Stimulated activated CD8-positive, alpha-beta memory T cell treated with anti-CD3 and anti-CD28 coated beads, Interleukin-7, amount 100 ng/mL, for 48 hours (primary cell): Measurements from ENCODE around the gene GALNS.
A peak's percentile ranks its signal among the peaks of the same experiment; 100 is the strongest.

ENCODE experiments used
- DNase-seq, 2 donors: peaks; one replicate each; pipeline ENCODE4 v3.0.0-alpha.2; 2020; ENCODE audit warnings: low read depth in 1 of 2; ENCODE audit errors: extremely low read depth in 1 of 2

GALNS gene

DNA sequence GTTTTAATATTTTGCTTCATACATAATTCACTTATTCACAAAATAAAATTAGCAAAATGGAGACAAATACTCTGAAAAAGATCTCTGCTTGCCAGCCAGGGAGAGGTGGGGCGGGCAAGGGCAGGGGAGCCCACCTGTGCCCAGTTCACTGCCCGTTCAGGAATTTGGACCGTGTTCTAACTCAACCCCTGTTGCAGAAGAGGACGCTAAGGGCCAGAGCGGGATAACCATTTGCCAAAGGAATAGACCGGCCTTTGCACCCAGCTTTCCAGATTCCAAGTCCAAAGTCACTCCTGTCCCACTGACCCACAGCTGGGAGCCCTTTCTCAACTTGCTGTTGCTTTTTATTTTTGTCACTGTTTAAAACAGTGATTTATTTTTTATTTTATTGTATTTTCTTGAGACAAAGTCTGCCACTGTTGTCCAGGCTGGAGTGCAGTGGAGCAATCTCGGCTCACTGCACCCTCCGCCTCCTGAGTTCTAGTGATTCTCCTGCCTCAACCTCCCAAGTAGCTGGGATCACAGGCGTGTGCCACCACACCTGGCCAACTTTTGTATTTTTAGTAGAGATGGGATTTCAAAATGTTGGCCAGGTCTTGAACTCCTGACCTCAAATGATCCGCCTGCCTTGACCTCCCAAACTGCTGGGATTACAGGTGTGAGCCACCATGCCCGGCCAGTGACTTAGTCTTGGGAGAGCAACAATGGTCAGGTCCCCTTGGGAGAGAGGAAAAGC is 69.0 kb downstream of the GALNS start:
- no peak for DNase-seq

DNA sequence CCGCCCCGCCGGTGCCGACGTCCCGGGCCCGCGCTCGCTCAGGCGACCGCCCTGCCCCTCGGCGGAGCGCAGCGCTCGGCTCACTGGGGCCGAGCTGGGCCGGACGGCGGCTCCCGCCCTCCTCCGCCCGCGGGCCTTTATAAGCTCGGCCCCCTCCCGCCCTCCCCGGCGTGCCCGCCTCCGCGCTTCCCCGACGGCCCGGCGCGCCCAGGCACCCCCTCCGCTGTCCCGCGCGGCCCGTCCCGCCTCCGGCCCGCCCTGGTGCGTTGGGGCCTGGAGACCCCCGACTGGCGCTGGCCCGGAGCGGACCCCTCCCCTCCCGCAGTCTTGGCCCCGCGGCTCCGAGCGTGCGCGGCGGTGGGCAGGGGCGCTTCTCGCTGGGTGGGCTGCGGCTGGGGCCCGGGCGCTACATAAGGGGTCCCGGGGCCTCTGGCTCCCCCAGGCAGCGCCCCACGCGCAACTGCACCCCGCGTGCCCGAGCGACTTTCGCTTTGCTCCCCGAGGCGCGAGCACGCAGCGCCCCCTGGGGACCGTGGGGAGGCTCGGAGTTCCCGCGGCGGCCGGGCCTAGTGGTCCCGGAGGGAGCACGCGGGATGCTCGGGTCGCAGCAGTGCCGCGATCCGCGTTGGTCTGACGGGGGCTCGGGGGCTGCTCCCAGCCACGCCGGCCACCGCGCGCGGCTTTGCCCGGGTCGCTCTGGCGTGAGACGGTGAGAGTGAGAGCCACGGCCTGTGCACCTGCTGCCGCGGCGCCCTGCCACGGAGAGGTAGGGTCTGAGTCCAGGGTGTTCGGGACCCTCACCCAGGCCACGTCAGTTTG is 71.4 kb downstream of the GALNS start, which contains the start of gene PIEZO1:
PIEZO1 (minus strand) TSS at position 115 of the 819 bp plus-strand sequence. CDS start 256 bp downstream, outside the sequence.
- DNase-seq = no peak

DNA sequence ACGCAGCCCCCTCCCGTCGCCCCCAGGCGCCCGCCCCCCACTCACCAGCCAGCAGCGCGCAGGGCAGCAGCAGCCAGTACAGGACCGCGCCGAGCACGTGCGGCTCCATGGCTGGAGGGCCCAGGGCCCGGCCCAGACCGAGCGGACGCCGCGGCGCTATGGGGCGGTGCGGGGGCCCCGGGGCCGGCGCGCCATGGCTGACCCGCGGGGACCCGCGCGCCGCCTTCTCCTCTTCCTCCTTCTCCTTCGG is 72.0 kb downstream of the GALNS start:
- DNase-seq = no peak

DNA sequence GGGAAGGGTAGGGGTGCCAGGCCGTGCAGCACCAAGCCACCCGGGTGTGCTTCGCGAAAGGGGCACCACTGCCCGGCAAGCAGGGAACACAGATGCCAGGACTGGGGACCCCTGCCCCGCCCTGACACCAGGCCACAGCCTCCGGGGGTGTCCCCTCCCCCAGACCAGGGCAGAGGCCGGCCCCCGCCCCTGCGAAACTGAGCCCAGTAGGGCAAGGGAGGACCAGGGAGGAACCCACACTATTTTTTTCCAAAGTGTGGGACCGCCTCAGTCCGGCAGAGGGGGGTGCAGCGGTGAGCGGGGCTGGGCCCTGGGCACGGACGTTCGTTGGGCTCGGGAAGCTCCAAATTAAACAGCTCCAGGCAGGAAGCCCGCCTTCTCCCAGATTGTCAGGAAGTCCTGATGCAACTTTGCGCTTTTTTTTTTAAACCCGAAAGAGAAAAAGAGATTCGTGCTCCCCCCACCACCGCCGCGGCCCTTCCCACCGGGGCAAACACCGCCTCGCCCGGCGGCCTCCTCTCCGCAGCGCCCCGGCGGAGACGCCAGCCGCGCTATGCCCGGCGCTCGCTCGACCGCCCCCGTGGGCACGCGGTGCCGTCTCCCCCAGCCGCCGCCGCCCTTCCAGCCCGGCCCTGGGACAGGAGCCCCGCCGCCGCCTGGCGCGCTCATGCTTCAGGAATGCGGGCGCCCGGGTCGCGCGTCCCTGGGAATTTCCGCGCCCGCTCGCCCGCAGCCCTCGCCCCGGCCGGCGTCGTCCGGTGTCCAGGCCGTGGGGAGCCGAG is 72.5 kb downstream of the GALNS start:
- no peak for DNase-seq

DNA sequence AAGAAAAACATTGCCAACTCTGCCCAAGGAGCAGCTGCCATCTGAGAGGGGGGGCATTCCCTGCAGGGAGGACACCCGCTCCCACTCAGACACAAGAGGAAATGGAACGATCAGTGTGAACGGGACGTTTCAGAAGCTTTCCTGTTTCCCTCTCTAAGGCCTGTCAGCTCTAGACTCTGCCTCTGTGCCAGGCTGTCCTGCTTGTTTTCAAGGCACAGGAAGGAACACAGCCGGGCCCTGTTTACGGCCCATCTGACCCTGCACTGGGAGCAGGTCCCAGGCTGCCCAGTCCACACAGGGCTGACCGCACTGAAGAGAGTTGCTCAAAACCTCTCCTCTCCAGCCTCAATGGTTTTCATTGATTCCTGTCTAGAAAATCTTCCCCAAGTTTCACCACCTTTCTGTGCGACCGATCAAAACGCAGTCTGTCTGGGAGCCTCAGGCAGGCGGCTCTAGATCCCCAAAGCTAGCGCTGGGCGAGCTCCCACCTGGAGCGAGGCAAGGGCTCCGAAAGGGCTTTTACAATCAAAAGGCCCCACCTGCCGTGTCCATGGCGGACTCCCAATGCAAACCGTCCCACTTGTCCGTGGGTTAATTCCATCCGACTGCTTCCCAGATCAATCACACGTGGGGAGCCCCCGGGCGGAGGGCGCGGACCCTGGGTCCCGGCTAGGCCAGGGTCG is 73.2 kb downstream of the GALNS start:
- no peak for DNase-seq

DNA sequence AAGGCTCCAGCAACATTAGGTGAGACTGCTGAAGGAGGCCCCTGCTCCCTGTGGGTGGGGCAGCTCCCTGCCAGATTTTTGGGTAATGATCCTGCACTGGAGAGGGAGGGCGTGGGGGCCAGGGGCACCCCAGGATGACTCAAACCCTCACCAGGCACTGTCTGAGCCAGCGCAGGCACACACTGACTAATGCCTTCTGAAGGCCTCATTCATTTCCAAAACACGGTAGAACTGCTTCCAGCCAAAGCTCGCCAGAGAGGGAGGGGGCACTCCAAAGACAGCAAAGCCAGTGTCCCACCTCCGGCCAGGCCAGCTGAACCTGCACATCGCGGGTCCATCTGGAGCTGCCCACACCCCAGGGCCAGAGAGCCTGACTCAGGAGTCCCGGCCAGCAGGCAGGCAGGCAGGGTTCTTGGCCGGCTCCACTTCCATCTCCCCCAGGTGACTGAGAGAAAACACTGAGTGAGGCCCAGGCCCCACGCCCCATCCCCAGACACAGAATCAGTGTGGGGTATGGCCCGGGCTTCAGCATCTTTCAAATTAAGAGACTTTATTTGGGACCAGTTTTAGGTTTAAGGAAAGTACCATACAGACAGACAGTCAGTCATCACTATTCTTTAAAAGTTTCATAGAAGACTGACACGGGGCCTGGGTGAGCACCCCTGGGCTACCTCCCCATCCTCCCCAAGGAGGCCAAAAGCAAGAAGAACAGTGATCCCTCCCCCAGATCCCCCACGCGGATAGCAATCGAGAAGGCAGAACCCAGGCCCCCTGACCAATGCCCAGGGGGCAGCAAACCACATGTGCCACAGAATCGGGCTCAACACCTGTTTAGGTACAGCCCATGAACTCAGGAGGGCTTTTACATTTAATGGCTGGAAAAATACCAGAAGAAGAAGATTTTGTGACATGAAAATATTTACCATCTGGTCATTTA is 74.0 kb downstream of the GALNS start:
- DNase-seq = peak; percentile 56 to 83

DNA sequence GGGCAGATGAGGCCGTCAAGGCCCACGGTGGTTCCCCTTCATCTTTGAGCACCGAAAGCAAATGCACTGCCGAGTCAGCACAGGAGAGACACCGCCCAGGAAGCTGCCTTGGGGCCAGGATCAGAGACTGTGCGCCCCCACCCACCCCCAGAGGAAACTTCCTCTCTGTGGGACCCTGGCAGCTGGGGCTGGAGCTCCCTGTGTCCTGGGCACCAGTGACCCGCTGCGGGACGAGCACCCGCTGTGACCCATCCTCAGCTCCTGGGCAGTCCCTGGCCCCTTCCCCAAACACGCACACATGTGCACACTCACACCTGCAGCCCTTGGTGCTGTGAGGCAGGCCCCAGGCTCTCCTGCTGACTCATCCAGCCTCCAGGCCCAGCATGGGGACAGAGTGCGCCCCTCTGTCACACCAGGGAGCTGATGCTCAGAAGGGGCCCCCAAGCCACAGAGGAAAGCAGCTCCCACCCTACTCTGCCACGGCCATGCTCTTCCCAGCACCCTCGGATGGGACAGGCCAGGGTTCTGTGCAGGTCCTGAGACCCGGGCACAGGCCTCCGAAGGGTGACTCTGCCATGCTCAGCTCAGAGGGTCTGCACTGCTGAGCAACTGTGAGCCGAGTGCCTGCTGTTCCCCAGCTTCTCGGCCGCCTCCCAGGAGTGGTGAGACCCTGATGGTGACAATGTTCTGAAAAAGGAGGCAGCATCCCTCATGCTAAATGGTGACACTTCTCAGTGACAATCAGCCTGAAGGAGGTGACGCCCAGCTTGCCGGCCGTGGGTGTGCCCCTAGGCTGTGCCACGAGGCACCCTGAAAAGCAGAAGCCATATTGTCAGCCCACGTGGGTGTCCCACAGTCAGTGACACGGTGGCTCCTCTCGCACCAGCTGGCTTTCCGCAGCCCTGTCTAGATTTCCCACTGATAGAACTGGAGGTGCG is 75.3 kb downstream of the GALNS start:
- DNase-seq = peak in 1 of 2 donors; percentile 81

DNA sequence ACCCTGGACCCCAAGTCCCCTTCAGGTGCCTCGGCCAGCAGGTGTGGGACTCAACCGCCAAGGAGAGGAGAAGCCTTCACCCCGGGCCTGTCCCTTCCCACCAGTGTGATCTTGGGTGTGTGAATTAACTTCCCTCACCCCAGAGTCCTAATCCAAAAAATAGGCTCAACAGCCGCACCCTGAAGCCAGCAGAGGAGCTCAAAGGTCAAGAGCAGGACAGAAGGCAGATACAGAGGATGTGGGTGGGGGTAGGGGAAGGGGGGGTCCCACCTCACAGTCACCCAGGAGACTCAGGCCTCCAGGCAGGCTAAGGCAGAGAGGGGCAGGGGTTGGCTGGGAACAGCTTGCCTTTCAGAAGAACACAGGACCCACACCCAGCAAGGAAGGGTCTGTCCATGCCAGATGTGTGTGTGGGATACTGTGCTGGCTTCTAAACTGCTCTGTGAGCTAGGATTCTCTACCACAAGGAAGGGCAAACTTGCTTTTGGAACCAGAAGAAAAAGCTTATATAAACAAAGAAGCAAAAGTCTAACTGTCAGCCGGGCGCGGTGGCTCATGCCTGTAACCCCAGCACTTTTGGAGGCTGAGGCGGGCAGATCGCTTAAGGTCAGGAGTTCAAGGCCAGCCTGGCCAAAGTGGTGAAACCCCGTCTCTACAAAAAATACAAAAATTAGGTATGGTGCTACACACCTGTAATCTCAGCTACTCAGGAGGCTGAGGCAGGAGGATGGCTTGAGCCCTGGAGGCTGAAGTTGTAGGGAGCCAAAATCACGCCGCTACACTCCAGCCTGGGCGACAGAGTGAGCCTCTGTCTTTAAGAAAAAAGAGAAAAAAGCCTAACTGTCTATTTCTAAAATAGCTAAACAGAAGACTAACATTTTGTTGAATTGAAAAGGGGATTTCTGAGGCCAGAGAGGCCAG is 76.3 kb downstream of the GALNS start:
- DNase-seq = no peak

DNA sequence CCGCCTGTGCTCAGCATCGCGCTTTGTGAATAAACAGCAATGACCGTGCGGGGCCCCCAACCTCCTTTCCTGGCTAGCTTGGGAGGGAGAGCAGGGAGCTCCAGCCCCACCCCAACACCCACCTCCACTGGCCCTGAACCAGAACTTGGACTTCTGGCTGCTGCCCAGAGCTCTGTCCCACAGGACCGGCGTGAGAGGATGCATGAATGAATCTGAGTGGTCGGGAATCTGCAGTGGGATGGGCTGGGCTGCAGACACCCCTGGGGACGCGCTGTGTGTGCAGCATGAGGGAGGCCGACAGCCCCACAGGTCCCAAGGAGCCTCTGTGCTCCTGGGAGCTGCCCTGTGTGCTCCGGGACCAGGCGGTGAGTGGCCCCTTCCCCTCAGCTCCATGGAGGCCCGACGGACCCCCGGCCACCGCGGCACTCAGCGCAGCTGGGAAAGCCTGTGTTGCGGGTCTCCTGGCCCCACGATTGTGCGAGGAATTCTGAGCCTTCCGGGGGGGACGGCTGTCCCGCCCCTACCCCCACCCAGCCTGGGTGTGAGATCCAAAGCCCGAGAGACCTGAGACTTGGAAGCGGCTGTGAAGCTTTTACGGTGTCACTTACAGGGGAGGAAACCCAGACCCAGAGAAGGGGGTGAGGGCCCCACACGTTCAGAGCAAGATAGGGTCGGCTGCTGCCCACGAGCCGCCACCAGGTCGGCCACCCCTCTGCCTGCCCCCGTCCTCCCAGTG is 77.2 kb downstream of the GALNS start:
- no peak for DNase-seq

DNA sequence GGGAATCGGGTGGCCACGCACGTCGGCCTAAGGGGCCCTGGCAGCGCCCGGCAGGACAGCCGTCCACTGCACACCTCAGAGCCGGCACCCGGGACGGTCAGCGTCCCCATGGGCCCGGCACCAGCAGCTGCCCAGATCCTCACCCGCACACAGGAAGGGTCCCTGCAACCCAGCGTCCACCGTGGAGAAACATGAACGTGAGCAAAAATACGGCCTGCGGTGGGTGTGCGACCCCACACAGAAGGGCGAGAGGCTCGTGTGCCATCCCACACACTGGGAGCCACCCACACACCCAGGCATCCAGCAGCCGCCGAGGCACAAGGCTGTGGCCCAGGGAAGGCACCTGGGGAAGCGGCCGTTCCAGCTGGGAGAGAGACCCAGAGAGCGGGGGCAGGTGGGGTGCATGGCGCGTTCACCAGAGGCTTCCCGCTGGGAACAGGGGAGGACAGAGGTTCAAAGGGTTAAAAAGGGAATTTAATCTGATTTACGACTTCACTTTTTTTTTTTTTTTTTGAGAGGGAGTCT is 78.1 kb downstream of the GALNS start:
- DNase-seq = no peak

DNA sequence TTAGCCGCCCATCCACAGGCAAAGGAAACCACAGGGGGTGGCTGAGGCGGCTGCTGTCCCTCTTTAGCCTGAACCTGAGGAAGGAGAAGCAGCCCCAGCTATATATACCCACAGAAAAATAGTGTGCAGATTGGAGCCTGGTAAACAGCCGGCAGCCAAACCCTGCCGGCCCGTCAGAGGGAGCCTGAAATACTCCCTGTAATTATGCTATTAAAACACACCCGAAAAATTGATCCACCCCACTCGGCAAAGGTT is 78.5 kb downstream of the GALNS start:
- no peak for DNase-seq

DNA sequence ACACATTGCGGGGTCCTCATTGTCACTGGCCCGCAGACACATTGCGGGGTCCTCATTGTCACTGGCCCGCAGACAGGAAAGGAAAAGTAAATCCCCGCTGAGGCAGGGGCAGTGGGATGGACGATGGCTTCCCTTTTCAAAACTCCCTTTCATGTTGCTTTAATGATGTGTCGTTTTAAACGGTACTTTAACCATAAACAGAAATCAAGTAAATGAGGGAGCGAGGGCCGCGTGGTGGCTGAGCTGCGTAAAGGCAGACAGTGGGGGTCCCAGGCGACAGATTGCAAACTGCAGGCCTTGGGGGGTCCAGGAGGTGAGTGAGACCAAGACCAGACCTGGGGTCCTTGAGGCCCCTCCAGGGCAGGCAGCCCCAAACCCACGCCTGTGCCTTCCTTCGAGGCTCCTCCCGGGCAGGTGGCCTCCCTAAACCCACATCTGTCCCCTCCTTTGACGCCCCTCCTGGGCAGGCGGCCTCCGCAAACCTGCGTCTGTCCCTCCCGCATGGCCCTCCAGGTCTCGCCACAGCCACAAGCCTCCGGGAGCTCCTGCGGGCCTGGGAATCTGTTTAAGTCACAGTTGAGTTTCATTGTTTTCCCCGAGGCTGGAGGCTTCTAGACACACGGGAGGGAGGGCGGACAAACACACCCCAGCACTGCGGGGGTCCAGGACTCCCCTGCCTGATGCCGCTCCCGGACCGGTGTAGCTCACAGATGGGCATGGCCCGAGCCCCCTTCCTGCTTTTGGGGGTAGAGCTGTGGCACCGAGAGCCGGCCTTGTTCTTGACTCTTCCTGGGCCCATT is 79.1 kb downstream of the GALNS start:
- no peak for DNase-seq

DNA sequence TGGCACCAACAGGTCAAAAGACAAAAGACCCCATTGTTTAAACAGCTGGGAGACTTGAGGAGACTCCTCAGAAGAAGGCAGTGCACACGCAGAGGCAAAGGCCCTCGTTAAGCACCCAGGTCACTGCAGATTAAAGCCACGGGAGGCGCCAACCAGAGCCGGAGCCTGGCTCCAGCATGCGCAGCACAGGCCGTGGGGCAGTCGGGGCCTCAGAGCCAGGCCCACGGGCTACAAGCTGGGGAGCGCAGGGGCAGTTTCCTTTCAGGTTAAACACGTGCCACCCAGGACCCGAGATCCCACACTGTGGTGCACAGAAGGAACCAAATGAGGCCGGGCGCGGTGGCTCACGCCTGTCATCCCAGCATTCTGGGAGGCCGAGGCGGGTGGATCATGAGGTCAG is 80.9 kb downstream of the GALNS start:
- DNase-seq = no peak

DNA sequence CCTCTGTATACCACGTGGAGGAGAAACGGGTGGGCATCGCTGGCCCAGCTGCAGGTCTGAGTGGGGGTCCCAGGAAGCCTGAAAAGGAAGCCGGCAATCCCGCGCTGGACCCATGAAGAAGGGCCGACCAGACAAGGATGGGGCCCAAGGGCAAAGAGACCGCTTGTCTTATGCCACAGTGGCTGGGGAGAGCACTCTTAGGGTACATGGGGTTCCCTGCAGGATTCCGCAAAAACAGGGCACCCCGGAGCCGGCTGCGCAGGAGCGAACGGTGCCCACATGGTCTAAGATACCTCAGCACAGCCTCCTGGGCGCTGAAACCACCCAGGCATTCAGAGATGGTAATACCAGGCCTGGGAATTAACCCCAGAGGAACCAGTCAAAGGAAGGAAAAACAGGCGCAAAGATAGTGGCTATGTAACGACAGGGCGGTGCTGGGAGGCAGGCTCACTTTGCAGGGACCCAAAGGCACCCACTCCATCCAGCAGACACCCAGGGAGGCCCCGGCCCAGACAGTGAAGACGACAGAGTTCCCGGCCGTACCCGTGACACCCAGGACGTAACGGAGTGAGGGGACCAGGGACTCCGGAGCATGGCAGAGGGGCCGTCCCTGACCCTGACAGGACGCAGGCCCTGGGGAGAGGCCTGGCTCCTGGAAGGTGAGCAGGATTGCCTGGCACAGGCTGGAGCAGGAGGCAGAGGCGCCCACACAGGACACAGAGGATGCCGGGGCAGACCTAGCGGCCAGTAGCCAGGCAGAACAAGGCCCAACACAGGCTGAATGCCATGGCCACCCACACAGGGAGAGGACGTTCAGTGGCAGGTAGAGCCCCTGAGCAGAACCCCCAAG is 82.0 kb downstream of the GALNS start:
- no peak for DNase-seq

DNA sequence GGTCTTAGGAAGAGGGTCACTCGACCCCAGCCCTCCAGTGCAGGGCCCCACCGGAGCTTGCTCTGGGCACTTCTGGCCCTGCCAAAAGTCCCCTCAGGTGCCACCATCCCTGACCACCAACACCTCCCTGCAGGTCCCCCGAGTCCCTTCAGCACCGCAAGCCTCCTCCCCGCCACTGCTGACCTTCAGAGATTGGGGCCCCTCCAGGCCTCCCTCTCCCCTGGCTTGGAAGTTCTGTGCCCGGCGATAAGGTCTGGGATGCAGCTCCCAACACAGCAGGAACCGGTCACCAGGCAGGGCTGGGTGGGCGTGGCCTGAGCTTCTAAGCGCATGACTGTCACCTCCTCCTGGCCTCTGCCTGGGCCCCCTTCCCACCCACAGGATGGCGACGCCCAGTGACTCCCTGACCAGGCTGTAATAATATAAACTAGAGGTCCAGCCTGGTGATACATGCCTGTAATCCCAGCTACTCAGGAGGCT is 82.9 kb downstream of the GALNS start:
- no peak for DNase-seq
